CD8-positive, alpha-beta memory T cell (primary cell): Measurements from ENCODE around the gene DCST1. TPM values are rescaled to one million over a fixed set of nuclear protein-coding genes. Genes with fewer than 3 reads are reported as not detected.

Experiments used
- CTCF ChIA-PET: fragments of 350-600 bp; sonication (Branson Sonifier 250); formaldehyde crosslinking; loops from one replicate; lab custom pipeline; 2021; ENCODE audit warnings: antibody characterized with exemption; lab: Charles Lee
- POLR2A ChIA-PET: fragments of 350-600 bp; sonication (Branson Sonifier 250); formaldehyde crosslinking; loops from one replicate; lab custom pipeline; 2021; ENCODE audit warnings: antibody characterized with exemption; lab: Charles Lee
- DNase-seq, 5 donors: peaks; one replicate each; pipeline versions ENCODE4 v3.0.0 to v3.0.0-alpha.2; 2020 to 2022; ENCODE audit warnings: mixed read lengths in 1 of 5
- H3K27ac ChIP-seq: one replicate; pipeline ENCODE4 v1.7.0; 2013; ENCODE audit warnings: low read depth, mild to moderate bottlenecking, low read length, moderate library complexity
- H3K27me3 ChIP-seq: 2 replicates; pipeline ENCODE4 v1.7.0; 2013; ENCODE audit warnings: low read length, mild to moderate bottlenecking; ENCODE audit not compliant: insufficient read depth, poor library complexity, severe bottlenecking
- H3K36me3 ChIP-seq: 2 replicates; pipeline ENCODE4 v1.7.0; 2013; ENCODE audit warnings: mild to moderate bottlenecking, low read length, moderate library complexity; ENCODE audit not compliant: insufficient read depth
- H3K4me1 ChIP-seq: 2 replicates; pipeline ENCODE4 v1.7.0; 2013; ENCODE audit warnings: mild to moderate bottlenecking, low read length, moderate library complexity; ENCODE audit not compliant: insufficient read depth
- H3K4me3 ChIP-seq: 2 replicates; pipeline ENCODE4 v1.7.0; 2013; ENCODE audit warnings: mild to moderate bottlenecking, low read length
- H3K9me3 ChIP-seq: 2 replicates; pipeline ENCODE4 v1.7.0; 2013; ENCODE audit warnings: mild to moderate bottlenecking, low read length
- H3K27ac Mint-ChIP-seq, 8 donors: one replicate each; pipeline ENCODE4 v1.8.0; 2020 to 2021; ENCODE audit warnings: mixed read lengths in 8 of 8, mild to moderate bottlenecking in 6 of 8, inconsistent platforms in 3 of 8, moderate library complexity in 3 of 8
- H3K27me3 Mint-ChIP-seq, 2 donors: one replicate each; pipeline ENCODE4 v1.8.0; 2020 to 2021; ENCODE audit warnings: mixed read lengths in 2 of 2, mild to moderate bottlenecking in 1 of 2, moderate library complexity in 1 of 2
- H3K36me3 Mint-ChIP-seq, 3 donors: one replicate each; pipeline ENCODE4 v1.8.0; 2020 to 2021; ENCODE audit warnings: mixed read lengths in 3 of 3, inconsistent platforms in 1 of 3, mild to moderate bottlenecking in 1 of 3
- H3K4me1 Mint-ChIP-seq, 3 donors: one replicate each; pipeline ENCODE4 v1.8.0; 2020 to 2021; ENCODE audit warnings: mixed read lengths in 3 of 3, inconsistent platforms in 1 of 3, mild to moderate bottlenecking in 1 of 3
- H3K4me3 Mint-ChIP-seq, 7 donors: one replicate each; pipeline ENCODE4 v1.8.0; 2020 to 2021; ENCODE audit warnings: mixed read lengths in 7 of 7, mild to moderate bottlenecking in 6 of 7, moderate library complexity in 4 of 7, inconsistent platforms in 2 of 7
- H3K9me3 Mint-ChIP-seq, 5 donors: one replicate each; pipeline ENCODE4 v1.8.0; 2020 to 2022; ENCODE audit warnings: mixed read lengths in 5 of 5, mild to moderate bottlenecking in 3 of 5, moderate library complexity in 2 of 5, inconsistent platforms in 1 of 5
- polyA plus RNA-seq: library from polyadenylated mRNA; unstranded; fragments of 300-500 nt; fragmentation: Illumina TruSeq; gene quantifications from one replicate; pipeline ENCODE4 v1.2.3, GENCODE V29; 2021
- total RNA-seq, 2 experiments: library from RNA; stranded (reverse); gene quantifications; one replicate each; pipeline ENCODE4 v1.2.3, GENCODE V29; 2021

The DCST1 gene
- total and polyA plus RNA-seq, 3 experiments from 2014 or later: not detected

- peak overlapping the region in 2 of 7 donors; percentile 28 to 43 for H3K4me3 Mint-ChIP-seq
- Histone ChIP-seq H3K36me3 (no peaks in the 10 kb centered on the region), H3K4me1 (peaks cover 42% of the 10 kb centered on the region), H3K4me3 (no peak overlapping the region), H3K27ac (no peak overlapping the region), H3K9me3 (no peaks in the 10 kb centered on the region), H3K27me3 (no peaks in the 10 kb centered on the region)
- POLR2A ChIA-PET: interaction anchor here (0.5 kb wide), 1 partner anchor 19 kb away, joined by 3 read pairs; no protein-coding TSS in a partner anchor
- CTCF ChIA-PET: interaction anchor here (1.0 to 5.0 kb wide), 3 partner anchors 16 to 22 kb away, joined by 4 to 46 read pairs (median 4); partner anchors contain the start of gene ADAM15
- H3K36me3 Mint-ChIP-seq: peaks cover 0 to 19% (median 8%) of the 10 kb centered on the region in 3 donors
- no peak overlapping the region for H3K27ac Mint-ChIP-seq
- no peaks in the 10 kb centered on the region for H3K27me3 Mint-ChIP-seq
- DNase-seq: no peak
- peaks cover 26 to 53% (median 38%) of the 10 kb centered on the region in 3 donors for H3K4me1 Mint-ChIP-seq
- no peaks in the 10 kb centered on the region for H3K9me3 Mint-ChIP-seq
Measured at GRCh38 chr1:155066777-155067176, 33.2 kb downstream of the DCST1 start.

- H3K4me1 ChIP-seq: peaks cover 27% of the 10 kb centered on the region
- Mint-ChIP-seq H3K4me3 (peak overlapping the region in 1 of 7 donors; percentile 1), H3K9me3 (no peaks in the 10 kb centered on the region), H3K27ac (peak overlapping the region in 1 of 8 donors; percentile 77), H3K4me1 (peaks cover 19 to 49% (median 34%) of the 10 kb centered on the region in 3 donors), H3K36me3 (peaks cover 0 to 17% (median 8%) of the 10 kb centered on the region in 3 donors), H3K27me3 (no peaks in the 10 kb centered on the region)
- H3K36me3 ChIP-seq: no peaks in the 10 kb centered on the region
- no peaks in the 10 kb centered on the region for H3K27me3 ChIP-seq
- ChIA-PET POLR2A (interaction anchor here (0.6 kb wide), 1 partner anchor 18 kb away, joined by 5 read pairs; no protein-coding TSS in a partner anchor), CTCF (interaction anchor here (1.1 to 5.0 kb wide), 4 partner anchors 9 to 18 kb away, joined by 3 to 46 read pairs (median 8); partner anchors contain the start of gene ADAM15)
- no peak overlapping the region for H3K27ac ChIP-seq
- no peaks in the 10 kb centered on the region for H3K9me3 ChIP-seq
- no peak for DNase-seq
- no peak overlapping the region for H3K4me3 ChIP-seq
Measured at GRCh38 chr1:155068599-155068998, 35.0 kb downstream of the DCST1 start.

- Mint-ChIP-seq H3K27ac (no peak overlapping the region), H3K4me3 (no peak overlapping the region), H3K9me3 (no peaks in the 10 kb centered on the region), H3K36me3 (peaks cover 0 to 16% (median 8%) of the 10 kb centered on the region in 3 donors), H3K27me3 (no peaks in the 10 kb centered on the region), H3K4me1 (peaks cover 16 to 47% (median 33%) of the 10 kb centered on the region in 3 donors)
- H3K4me3 ChIP-seq: no peak overlapping the region
- POLR2A ChIA-PET: no interaction called here
- no peaks in the 10 kb centered on the region for H3K27me3 ChIP-seq
- peaks cover 24% of the 10 kb centered on the region for H3K4me1 ChIP-seq
- CTCF ChIA-PET: interaction anchor here (1.3 to 4.7 kb wide), 5 partner anchors 8 to 24 kb away, joined by 5 to 39 read pairs (median 8); partner anchors contain the start of gene ADAM15
- no peaks in the 10 kb centered on the region for H3K36me3 ChIP-seq
- no peak overlapping the region for H3K27ac ChIP-seq
- no peak for DNase-seq
- H3K9me3 ChIP-seq: no peaks in the 10 kb centered on the region
Measured at GRCh38 chr1:155069551-155070157, 36.0 kb downstream of the DCST1 start.

GRCh38 chr1:155070158-155070621 lies 36.6 kb downstream of the DCST1 start:
- DNase-seq: no peak
- H3K27ac Mint-ChIP-seq: peak overlapping the region in 1 of 8 donors; percentile 43
- Histone ChIP-seq H3K4me3 (peak overlapping the region; percentile 74), H3K36me3 (no peaks in the 10 kb centered on the region), H3K9me3 (no peaks in the 10 kb centered on the region), H3K4me1 (peaks cover 20% of the 10 kb centered on the region), H3K27ac (peak overlapping the region; percentile 24), H3K27me3 (no peaks in the 10 kb centered on the region)
- H3K4me3 Mint-ChIP-seq: peak overlapping the region in 3 of 7 donors; percentile 32 to 56 (median 52)
- H3K4me1 Mint-ChIP-seq: peaks cover 14 to 42% (median 29%) of the 10 kb centered on the region in 3 donors
- H3K9me3 Mint-ChIP-seq: no peaks in the 10 kb centered on the region
- ChIA-PET CTCF (interaction anchor here (1.0 to 4.7 kb wide), 6 partner anchors 9 to 25 kb away, joined by 3 to 39 read pairs (median 7); partner anchors contain the start of gene ADAM15), POLR2A (interaction anchor here (1.0 kb wide), 1 partner anchor 15 kb away, joined by 4 read pairs; no protein-coding TSS in a partner anchor)
- H3K36me3 Mint-ChIP-seq: peaks cover 0 to 16% (median 8%) of the 10 kb centered on the region in 3 donors
- H3K27me3 Mint-ChIP-seq: no peaks in the 10 kb centered on the region

- Histone ChIP-seq H3K4me3 (peak overlapping the region; percentile 74), H3K9me3 (no peaks in the 10 kb centered on the region), H3K36me3 (no peaks in the 10 kb centered on the region), H3K27ac (peak overlapping the region; percentile 43), H3K4me1 (peaks cover 20% of the 10 kb centered on the region), H3K27me3 (no peaks in the 10 kb centered on the region)
- Mint-ChIP-seq H3K4me1 (peaks cover 14 to 41% (median 28%) of the 10 kb centered on the region in 3 donors), H3K27ac (peak overlapping the region in 2 of 8 donors; percentile 32 to 43), H3K36me3 (peaks cover 0 to 16% (median 8%) of the 10 kb centered on the region in 3 donors), H3K4me3 (peak overlapping the region; percentile 23 to 68 (median 37)), H3K27me3 (no peaks in the 10 kb centered on the region), H3K9me3 (no peaks in the 10 kb centered on the region)
- DNase-seq: peak; percentile 57 to 87 (median 76)
- CTCF ChIA-PET: interaction anchor here (1.0 to 4.7 kb wide), 6 partner anchors 9 to 25 kb away, joined by 3 to 39 read pairs (median 8); partner anchors contain the start of gene ADAM15
- POLR2A ChIA-PET: interaction anchor here (0.6 to 1.0 kb wide), 2 partner anchors 8 to 14 kb away, joined by 3 to 4 read pairs; partner anchors contain the start of gene EFNA3
Measured at GRCh38 chr1:155070721-155071569, 37.3 kb downstream of the DCST1 start.

- peak overlapping the region in 2 of 8 donors; percentile 32 to 81 for H3K27ac Mint-ChIP-seq
- ChIA-PET POLR2A (no interaction called here), CTCF (interaction anchor here (1.1 to 4.7 kb wide), 4 partner anchors 10 to 21 kb away, joined by 4 to 39 read pairs (median 6); partner anchors contain the start of gene ADAM15)
- no peak for DNase-seq
- no peak overlapping the region for H3K4me3 ChIP-seq
- peaks cover 14 to 38% (median 24%) of the 10 kb centered on the region in 3 donors for H3K4me1 Mint-ChIP-seq
- no peaks in the 10 kb centered on the region for H3K36me3 ChIP-seq
- peaks cover 0 to 14% (median 5%) of the 10 kb centered on the region in 3 donors for H3K36me3 Mint-ChIP-seq
- H3K9me3 ChIP-seq: no peaks in the 10 kb centered on the region
- H3K9me3 Mint-ChIP-seq: no peaks in the 10 kb centered on the region
- peaks cover 20% of the 10 kb centered on the region for H3K4me1 ChIP-seq
- no peaks in the 10 kb centered on the region for H3K27me3 ChIP-seq
- H3K27me3 Mint-ChIP-seq: no peaks in the 10 kb centered on the region
- H3K27ac ChIP-seq: peak overlapping the region; percentile 43
- H3K4me3 Mint-ChIP-seq: peak overlapping the region in 4 of 7 donors; percentile 23 to 59 (median 42)
Measured at GRCh38 chr1:155071701-155072100, 38.1 kb downstream of the DCST1 start.
